HEK293 (cell line): ENCODE measurements around the gene ISOC2.
A peak's percentile ranks its signal among the peaks of the same experiment; 100 is the strongest.
"Not testable (repeated sequence)": the region's sequence is repeated elsewhere in the genome, so short reads cannot be mapped to it uniquely, and the experiment has no call there.

Experiments used
- CTCF ChIA-PET: fragments of 350-600 bp; formaldehyde crosslinking; extraction: SDS; loops from one replicate; lab custom pipeline; 2021; ENCODE audit warnings: antibody characterized with exemption; lab: Yijun Ruan, JAX
- POLR2A ChIA-PET: fragments of 300-600 bp; formaldehyde crosslinking; extraction: SDS; loops from one replicate; lab custom pipeline; 2020; ENCODE audit warnings: antibody characterized with exemption, inconsistent platforms; lab: Yijun Ruan, JAX
- H3K27ac ChIP-seq: fragments of 200-500 bp; sonication (Bioruptor generic); 2 replicates; pipeline ENCODE4 v1.5.1; 2014; ENCODE audit warnings: low read depth, low read length, control low read depth, inconsistent platforms; ENCODE audit errors: extremely low read depth
- H3K36me3 ChIP-seq, 2 experiments: fragments of 200-500 bp in 1 of 2; sonication (Bioruptor generic) in 1 of 2; 1 replicate in 1 of 2; 2 replicates in 1 of 2; pipeline ENCODE4 v1.5.1; 2014 to 2017; ENCODE audit warnings: inconsistent platforms in 2 of 2, low read length in 2 of 2; ENCODE audit not compliant: control insufficient read depth in 2 of 2, insufficient read depth in 1 of 2
- H3K4me1 ChIP-seq: fragments of 200-500 bp; sonication (Bioruptor generic); 2 replicates; pipeline ENCODE4 v1.5.1; 2014; ENCODE audit warnings: mild to moderate bottlenecking, low read length, inconsistent platforms; ENCODE audit not compliant: control insufficient read depth, insufficient read depth
- H3K4me3 ChIP-seq: 2 replicates; pipeline ENCODE4 v1.5.1; 2011; ENCODE audit warnings: low read depth, mild to moderate bottlenecking, control low read depth, low read length, moderate library complexity
- H3K9me3 ChIP-seq: fragments of 200-500 bp; sonication (Bioruptor generic); 2 replicates; pipeline ENCODE4 v1.5.1; 2014; ENCODE audit warnings: low read depth, low read length, inconsistent platforms; ENCODE audit not compliant: control insufficient read depth, insufficient read depth
- ATF2 ChIP-seq: fragments of 450-650 bp; formaldehyde crosslinking; IDR thresholded peaks from 2 replicates; pipeline ENCODE4 v1.5.1; 2016; ENCODE audit warnings: missing biosample characterization, missing genetic modification characterization, low read depth
- FEZF1 ChIP-seq: fragments of 450-650 bp; formaldehyde crosslinking; IDR thresholded peaks from 2 replicates; pipeline ENCODE4 v1.5.1; 2016; ENCODE audit warnings: missing biosample characterization, missing genetic modification characterization
- KLF8 ChIP-seq: fragments of 450-650 bp; formaldehyde crosslinking; IDR thresholded peaks from 2 replicates; pipeline ENCODE4 v1.5.1; 2016; ENCODE audit warnings: missing biosample characterization, missing genetic modification characterization
- SP3 ChIP-seq: fragments of 450-650 bp; formaldehyde crosslinking; IDR thresholded peaks from 2 replicates; pipeline ENCODE4 v1.5.1; 2016; ENCODE audit warnings: missing biosample characterization, missing genetic modification characterization
- WT1 ChIP-seq: fragments of 450-650 bp; formaldehyde crosslinking; IDR thresholded peaks from 2 replicates; pipeline ENCODE4 v1.5.1; 2016; ENCODE audit warnings: missing biosample characterization, missing genetic modification characterization
- ZFP3 ChIP-seq: fragments of 450-650 bp; formaldehyde crosslinking; IDR thresholded peaks from 2 replicates; pipeline ENCODE4 v1.5.1; 2016; ENCODE audit warnings: low read depth, missing biosample characterization, missing genetic modification characterization
- ZFP41 ChIP-seq: fragments of 450-650 bp; formaldehyde crosslinking; IDR thresholded peaks from 2 replicates; pipeline ENCODE4 v1.5.1; 2016; ENCODE audit warnings: missing biosample characterization, missing genetic modification characterization, borderline replicate concordance
- ZNF114 ChIP-seq: fragments of 450-650 bp; formaldehyde crosslinking; IDR thresholded peaks from 2 replicates; pipeline ENCODE4 v1.5.0; 2017; ENCODE audit warnings: missing biosample characterization, missing genetic modification characterization
- ZNF138 ChIP-seq: fragments of 450-650 bp; formaldehyde crosslinking; IDR thresholded peaks from 2 replicates; pipeline ENCODE4 v1.5.1; 2016; ENCODE audit warnings: missing biosample characterization, missing genetic modification characterization, borderline replicate concordance
- ZNF148 ChIP-seq: fragments of 450-650 bp; formaldehyde crosslinking; IDR thresholded peaks from 2 replicates; pipeline ENCODE4 v1.5.0; 2017; ENCODE audit warnings: missing biosample characterization, missing genetic modification characterization, borderline replicate concordance
- ZNF155 ChIP-seq: fragments of 450-650 bp; formaldehyde crosslinking; IDR thresholded peaks from 2 replicates; pipeline ENCODE4 v1.5.1; 2016; ENCODE audit warnings: missing biosample characterization, missing genetic modification characterization
- ZNF248 ChIP-seq: fragments of 450-650 bp; formaldehyde crosslinking; IDR thresholded peaks from 2 replicates; pipeline ENCODE4 v1.5.1; 2017; ENCODE audit warnings: missing biosample characterization, missing genetic modification characterization
- ZNF274 ChIP-seq, 2 experiments: fragments of 200-500 bp in 1 of 2; fragments of 450-650 bp in 1 of 2; sonication (Bioruptor generic) in 1 of 2; formaldehyde crosslinking in 1 of 2; IDR thresholded peaks; 2 replicates each; pipeline versions ENCODE4 v1.5.1 to v1.6.1; 2014 to 2016; ENCODE audit warnings: borderline replicate concordance in 1 of 2, inconsistent platforms in 1 of 2, low read length in 1 of 2, missing biosample characterization in 1 of 2, missing genetic modification characterization in 1 of 2
- ZNF324 ChIP-seq: fragments of 450-650 bp; formaldehyde crosslinking; IDR thresholded peaks from 2 replicates; pipeline ENCODE4 v1.5.1; 2016; ENCODE audit warnings: missing biosample characterization, missing genetic modification characterization
- ZNF514 ChIP-seq: fragments of 450-650 bp; formaldehyde crosslinking; IDR thresholded peaks from 2 replicates; pipeline ENCODE4 v1.5.1; 2016; ENCODE audit warnings: missing biosample characterization, missing genetic modification characterization
- ZNF529 ChIP-seq: fragments of 450-650 bp; formaldehyde crosslinking; IDR thresholded peaks from 2 replicates; pipeline ENCODE4 v1.5.1; 2017; ENCODE audit warnings: missing genetic modification characterization, missing biosample characterization; ENCODE audit not compliant: insufficient replicate concordance
- ZNF555 ChIP-seq: fragments of 450-650 bp; formaldehyde crosslinking; conservative IDR thresholded peaks from 2 replicates; pipeline ENCODE4 v1.5.1; 2017; ENCODE audit warnings: missing biosample characterization, mild to moderate bottlenecking, missing genetic modification characterization, inconsistent platforms
- ZNF623 ChIP-seq: fragments of 450-650 bp; formaldehyde crosslinking; IDR thresholded peaks from 2 replicates; pipeline ENCODE4 v1.5.1; 2016; ENCODE audit warnings: missing biosample characterization, missing genetic modification characterization
- ZNF792 ChIP-seq: fragments of 450-650 bp; formaldehyde crosslinking; IDR thresholded peaks from 2 replicates; pipeline ENCODE4 v1.5.1; 2016; ENCODE audit warnings: missing biosample characterization, missing genetic modification characterization
- ZSCAN16 ChIP-seq: fragments of 450-650 bp; formaldehyde crosslinking; IDR thresholded peaks from 2 replicates; pipeline ENCODE4 v1.5.1; 2016; ENCODE audit warnings: missing biosample characterization, missing genetic modification characterization
- TF ChIP-seq, protein P1 (sequence below): fragments of 450-650 bp; formaldehyde crosslinking; IDR thresholded peaks from 2 replicates; pipeline ENCODE4 v1.5.1; 2017; ENCODE audit warnings: missing biosample characterization, missing genetic modification characterization

ISOC2 gene

DNA sequence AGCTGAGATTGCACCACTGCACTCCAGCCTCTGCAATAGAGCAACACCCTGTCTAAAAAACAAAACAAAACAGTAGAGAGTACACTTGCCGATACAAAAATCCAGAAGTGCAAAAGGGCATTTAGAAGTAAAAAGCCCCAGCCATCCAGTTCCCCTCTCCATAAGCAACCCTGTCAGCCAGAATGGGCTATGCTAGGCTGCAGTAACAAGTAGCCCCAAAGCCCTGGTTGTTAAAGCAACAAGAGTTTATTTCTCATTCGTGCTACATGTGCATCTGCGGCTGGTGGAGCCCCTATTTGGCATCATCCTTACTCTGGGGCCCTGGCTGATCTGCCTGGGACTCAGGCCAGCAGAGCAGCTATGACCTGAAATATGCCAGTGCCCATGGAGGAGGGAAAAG, 36.9 kb downstream of the ISOC2 start:
- POLR2A ChIA-PET: interaction anchor here (0.8 kb wide), 1 partner anchor 26 kb away, joined by 4 read pairs; no protein-coding TSS in a partner anchor
- Histone ChIP-seq H3K36me3 (no peaks in the 10 kb centered on the region), H3K9me3 (no peaks in the 10 kb centered on the region), H3K4me3 (no peak overlapping the region), H3K27ac (no peak overlapping the region), H3K4me1 (no peaks in the 10 kb centered on the region)
- CTCF ChIA-PET: interaction anchor here (1.6 to 2.5 kb wide), 2 partner anchors 43 to 264 kb away, joined by 3 to 7 read pairs; no protein-coding TSS in a partner anchor
- no peak for TF ChIP-seq ZNF792 (tag by site-specific recombination)
- TF ChIP-seq ZNF324: no peak
- no peak for TF ChIP-seq ZNF529 (tag by site-specific recombination)
- no peak for TF ChIP-seq ZNF274 (IDR thresholded peaks at IDR 0.05; ENCODE audit: low read length)
- no peak for TF ChIP-seq ZNF274 (tag by site-specific recombination; IDR thresholded peaks at IDR 0.05; ENCODE audit: borderline replicate concordance)
- TF ChIP-seq ZFP41: no peak

DNA sequence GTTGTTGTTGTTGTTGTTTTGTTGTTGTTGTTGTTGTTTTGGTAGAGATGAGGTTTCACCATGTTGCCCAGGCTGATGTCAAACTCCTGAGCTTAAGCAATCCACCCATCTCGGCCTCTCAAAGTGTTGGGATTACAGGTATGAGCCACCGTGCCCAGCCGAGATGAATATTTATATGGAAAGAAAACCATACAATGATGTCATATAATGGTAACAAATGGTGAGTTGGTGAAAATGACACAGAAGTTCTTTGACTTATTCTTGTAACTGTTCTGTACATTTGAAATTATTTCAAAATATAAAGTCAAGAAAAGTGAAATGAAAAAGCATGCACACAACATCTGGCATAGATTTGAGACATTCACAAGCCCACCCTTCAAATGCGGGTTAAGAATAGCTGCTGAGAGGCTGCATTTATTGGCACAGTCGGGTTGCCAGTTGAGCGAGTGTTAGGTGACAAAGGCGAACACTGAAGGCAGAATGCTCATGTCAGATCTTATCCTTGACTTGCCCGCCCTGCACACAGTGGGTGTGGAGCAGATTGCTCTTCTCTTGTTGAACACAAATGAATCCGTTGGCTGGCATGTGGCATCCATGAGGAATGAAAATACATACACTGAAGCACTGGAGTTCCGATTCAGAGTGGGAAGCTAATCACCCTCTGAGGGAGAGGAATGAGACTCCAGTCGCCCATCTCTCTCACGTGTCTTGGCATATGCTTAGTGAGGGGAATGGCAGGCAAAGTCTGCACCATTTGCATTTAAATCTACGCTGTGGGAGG, 38.0 kb downstream of the ISOC2 start:
- Histone ChIP-seq H3K36me3 (no peaks in the 10 kb centered on the region), H3K4me1 (no peaks in the 10 kb centered on the region)
- TF ChIP-seq WT1 (no peak), ATF2 (tag by site-specific recombination) (peak; percentile 56; the same call in 1 of the 2 replicates)
- TF ChIP-seq, all 188 proteins: peak for 1
- ChIA-PET POLR2A (interaction anchor here (0.5 kb wide), 1 partner anchor 182 kb away, joined by 3 read pairs; no protein-coding TSS in a partner anchor), CTCF (interaction anchor here (0.7 to 1.6 kb wide), 3 partner anchors 121 to 282 kb away, joined by 4 to 8 read pairs (median 6); no protein-coding TSS in a partner anchor)
- no peaks in the 10 kb centered on the region for H3K9me3 ChIP-seq
- H3K27ac ChIP-seq: no peak overlapping the region
- no peak overlapping the region for H3K4me3 ChIP-seq

GRCh38 chr19:55421281-55421680, 40.2 kb downstream of the ISOC2 start:
- H3K4me1 ChIP-seq, H3K36me3 ChIP-seq, H3K9me3 ChIP-seq, H3K4me3 ChIP-seq, CTCF ChIA-PET, H3K27ac ChIP-seq: not testable (repeated sequence)
- POLR2A ChIA-PET: interaction anchor here (1.5 kb wide), 1 partner anchor 13 kb away, joined by 7 read pairs; the partner anchor contains the start of gene UBE2S

DNA sequence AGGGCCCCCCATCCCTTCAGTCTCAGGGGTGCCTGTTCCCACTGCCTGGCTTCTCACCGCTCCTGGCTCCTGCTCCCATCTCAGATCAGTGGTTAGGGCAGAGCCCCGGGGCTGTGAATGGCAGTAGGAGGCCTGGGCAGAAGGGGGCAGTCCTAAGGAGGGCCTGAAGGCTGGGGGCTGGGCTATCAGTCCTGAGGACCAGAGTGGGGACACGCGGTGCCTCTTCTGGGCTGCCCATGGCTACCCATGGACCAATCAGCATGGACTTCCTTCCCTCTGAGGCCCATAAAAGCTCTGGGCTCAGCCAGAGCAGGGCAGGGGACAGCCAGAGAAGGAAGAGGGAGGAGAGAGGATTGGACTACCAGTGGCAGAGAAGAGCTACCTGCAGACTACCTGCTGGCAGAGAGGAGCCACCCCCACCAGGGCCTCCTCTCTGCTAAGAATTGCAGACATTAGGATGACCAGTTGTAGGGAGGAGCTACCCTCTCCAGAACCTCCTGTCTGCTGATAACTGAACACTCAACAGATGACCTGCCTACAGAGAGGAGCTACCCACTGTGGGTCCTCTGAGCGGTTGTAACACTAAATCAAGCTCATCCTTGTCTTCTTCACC, 41.7 kb downstream of the ISOC2 start:
- CTCF ChIA-PET: interaction anchor here (0.6 to 4.2 kb wide), 9 partner anchors 9 to 279 kb away, joined by 3 to 58 read pairs (median 4); no protein-coding TSS in a partner anchor
- H3K27ac ChIP-seq: no peak overlapping the region
- no peaks in the 10 kb centered on the region for H3K36me3 ChIP-seq
- no peaks in the 10 kb centered on the region for H3K9me3 ChIP-seq
- H3K4me3 ChIP-seq: no peak overlapping the region
- POLR2A ChIA-PET: interaction anchor here (0.6 to 1.5 kb wide), 4 partner anchors 11 to 157 kb away, joined by 3 to 5 read pairs (median 4); partner anchors contain the start of gene UBE2S
- no peaks in the 10 kb centered on the region for H3K4me1 ChIP-seq
- no peak for TF ChIP-seq ZNF792 (tag by site-specific recombination)
- no peak for TF ChIP-seq ZNF555 (tag by site-specific recombination)
- TF ChIP-seq, protein P1, sequence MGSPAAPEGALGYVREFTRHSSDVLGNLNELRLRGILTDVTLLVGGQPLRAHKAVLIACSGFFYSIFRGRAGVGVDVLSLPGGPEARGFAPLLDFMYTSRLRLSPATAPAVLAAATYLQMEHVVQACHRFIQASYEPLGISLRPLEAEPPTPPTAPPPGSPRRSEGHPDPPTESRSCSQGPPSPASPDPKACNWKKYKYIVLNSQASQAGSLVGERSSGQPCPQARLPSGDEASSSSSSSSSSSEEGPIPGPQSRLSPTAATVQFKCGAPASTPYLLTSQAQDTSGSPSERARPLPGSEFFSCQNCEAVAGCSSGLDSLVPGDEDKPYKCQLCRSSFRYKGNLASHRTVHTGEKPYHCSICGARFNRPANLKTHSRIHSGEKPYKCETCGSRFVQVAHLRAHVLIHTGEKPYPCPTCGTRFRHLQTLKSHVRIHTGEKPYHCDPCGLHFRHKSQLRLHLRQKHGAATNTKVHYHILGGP (tag by site-specific recombination): no peak
- TF ChIP-seq FEZF1: no peak
- TF ChIP-seq ZFP3 (tag by site-specific recombination): no peak
- no peak for TF ChIP-seq ZNF114 (tag by site-specific recombination)
- TF ChIP-seq ZNF138: no peak
- no peak for TF ChIP-seq ZSCAN16 (tag by site-specific recombination)
- TF ChIP-seq SP3 (tag by site-specific recombination): no peak
- TF ChIP-seq ZNF623 (tag by site-specific recombination): no peak
- no peak for TF ChIP-seq ZNF155 (tag by site-specific recombination)
- TF ChIP-seq ZNF248: no peak
- no peak for TF ChIP-seq ZNF514 (tag by site-specific recombination)
- TF ChIP-seq KLF8: no peak
- no peak for TF ChIP-seq ZNF148
